Smooth muscle cell (in vitro differentiated cells): Measurements from ENCODE around the gene PLCH1. TPM values are rescaled to one million over a fixed set of nuclear protein-coding genes. Genes with fewer than 3 reads are reported as not detected.

Experiments used
- DNase-seq: peaks from one replicate; lab custom pipeline; 2025; ENCODE audit not compliant: unreplicated experiment; lab: John Stamatoyannopoulos, UW
- H2AFZ ChIP-seq: fragments of 200-600 bp; sonication (generic); 2 replicates; pipeline ENCODE4 v1.6.0; 2016; ENCODE audit warnings: antibody characterized with exemption, low read depth, mild to moderate bottlenecking
- H3F3A ChIP-seq: fragments of 200-600 bp; sonication (generic); 2 replicates; pipeline ENCODE4 v1.6.0; 2017; ENCODE audit warnings: antibody characterized with exemption, low read depth
- H3K27ac ChIP-seq: fragments of 200-600 bp; sonication (generic); 2 replicates; pipeline ENCODE4 v1.5.1; 2016; ENCODE audit warnings: low read depth, mild to moderate bottlenecking
- H3K27me3 ChIP-seq: fragments of 200-600 bp; sonication (generic); 2 replicates; pipeline ENCODE4 v1.6.1; 2016; ENCODE audit warnings: low read depth, mild to moderate bottlenecking
- H3K36me3 ChIP-seq: fragments of 200-600 bp; sonication (generic); 2 replicates; pipeline ENCODE4 v1.5.1; 2016; ENCODE audit warnings: low read depth
- H3K4me1 ChIP-seq: fragments of 200-600 bp; sonication (generic); 2 replicates; pipeline ENCODE4 v1.5.1; 2016; ENCODE audit warnings: low read depth
- H3K4me2 ChIP-seq: fragments of 200-600 bp; sonication (generic); 2 replicates; pipeline ENCODE4 v1.6.0; 2016; ENCODE audit warnings: mild to moderate bottlenecking
- H3K4me3 ChIP-seq: fragments of 200-600 bp; sonication (generic); 2 replicates; pipeline ENCODE4 v1.5.1; 2016; ENCODE audit warnings: mild to moderate bottlenecking
- H3K79me2 ChIP-seq: fragments of 200-600 bp; sonication (generic); 2 replicates; pipeline ENCODE4 v1.6.0; 2016; ENCODE audit warnings: low read depth, mild to moderate bottlenecking
- H3K9ac ChIP-seq: fragments of 200-600 bp; sonication (generic); 2 replicates; pipeline ENCODE4 v1.6.0; 2016; ENCODE audit warnings: low read depth
- H3K9me3 ChIP-seq: fragments of 200-600 bp; sonication (generic); replicated peaks from 2 replicates; pipeline ENCODE4 v1.5.1; 2016; ENCODE audit warnings: low read depth
- H4K20me1 ChIP-seq: fragments of 200-600 bp; sonication (generic); 2 replicates; pipeline ENCODE4 v1.6.0; 2016; ENCODE audit warnings: low read depth
- CTCF ChIP-seq: fragments of 200-600 bp; sonication (generic); IDR thresholded peaks from 2 replicates; pipeline ENCODE4 v1.5.1; 2017; ENCODE audit warnings: borderline replicate concordance, mild to moderate bottlenecking, antibody characterized with exemption; ENCODE audit not compliant: insufficient read depth, poor library complexity, severe bottlenecking
- WGBS: methylation state at CpG from one replicate; pipeline ENCODE4 v1.1.7; 2016; ENCODE audit warnings: low lambda C conversion rate; 5-methylcytosine and 5-hydroxymethylcytosine counted together
- polyA plus RNA-seq: library from polyadenylated mRNA; unstranded; fragments of >200 nt; fragmentation: Nextera tagmentation; extraction: Ambion mirVana; gene quantifications from 2 replicates; pipeline ENCODE4 v1.2.1, GENCODE V29; 2016
- total RNA-seq: library from RNA; depleted of rRNA; stranded (reverse); fragments of >200 nt; gene quantifications from 2 replicates; pipeline ENCODE4 v1.2.3, GENCODE V29; 2014

The PLCH1 gene
- total and polyA plus RNA-seq, 2 experiments from 2014 or later: 0.36 TPM; not detected in 1

- TF ChIP-seq CTCF: no peak
- DNase-seq: no peak
- no peak overlapping the region for H2AFZ ChIP-seq
- no peaks in the 10 kb centered on the region for H4K20me1 ChIP-seq
- H3K4me2 ChIP-seq: no peak overlapping the region
- H3K27ac ChIP-seq: no peak overlapping the region
- H3K4me3 ChIP-seq: no peak overlapping the region
- no peaks in the 10 kb centered on the region for H3K36me3 ChIP-seq
- no peaks in the 10 kb centered on the region for H3K79me2 ChIP-seq
- H3K27me3 ChIP-seq: no peaks in the 10 kb centered on the region
- H3K4me1 ChIP-seq: peaks cover 20% of the 10 kb centered on the region
- H3K9me3 ChIP-seq: no peaks in the 10 kb centered on the region
- no peak overlapping the region for H3K9ac ChIP-seq
- peaks cover 1% of the 10 kb centered on the region for H3F3A ChIP-seq
- WGBS: 95% methylated on average over 8 of the region's 8 CpGs
Observed at GRCh38 chr3:155386919-155387318, 358.0 kb downstream of the PLCH1 start.

GRCh38 chr3:155385896-155386625, 358.8 kb downstream of the PLCH1 start:
- 86% methylated on average over 4 of the region's 4 CpGs for WGBS
- H3K4me1 ChIP-seq: peaks cover 12% of the 10 kb centered on the region
- no peak for TF ChIP-seq CTCF
- no peaks in the 10 kb centered on the region for H3K36me3 ChIP-seq
- H2AFZ ChIP-seq: no peak overlapping the region
- H3K4me2 ChIP-seq: no peak overlapping the region
- no peaks in the 10 kb centered on the region for H3K27me3 ChIP-seq
- H3K4me3 ChIP-seq: no peak overlapping the region
- H4K20me1 ChIP-seq: no peaks in the 10 kb centered on the region
- no peak overlapping the region for H3K27ac ChIP-seq
- no peaks in the 10 kb centered on the region for H3K79me2 ChIP-seq
- no peak for DNase-seq
- H3F3A ChIP-seq: no peaks in the 10 kb centered on the region
- H3K9me3 ChIP-seq: no peaks in the 10 kb centered on the region
- no peak overlapping the region for H3K9ac ChIP-seq

- Histone ChIP-seq H3K27me3 (no peaks in the 10 kb centered on the region), H3F3A (no peaks in the 10 kb centered on the region), H3K4me2 (no peak overlapping the region), H3K9me3 (no peaks in the 10 kb centered on the region), H3K4me1 (peaks cover 12% of the 10 kb centered on the region), H4K20me1 (no peaks in the 10 kb centered on the region), H3K9ac (no peak overlapping the region), H3K79me2 (no peaks in the 10 kb centered on the region), H3K27ac (no peak overlapping the region), H3K36me3 (no peaks in the 10 kb centered on the region), H2AFZ (no peak overlapping the region), H3K4me3 (no peak overlapping the region)
- 24% methylated on average over 6 of the region's 6 CpGs for WGBS
- DNase-seq: peak; percentile 20
- peak; percentile 86 for TF ChIP-seq CTCF
Observed at GRCh38 chr3:155382396-155383042, 362.4 kb downstream of the PLCH1 start.
